GM23338 (cell line): Measurements from ENCODE around the gene PDSS2. TPM values are rescaled to one million over a fixed set of nuclear protein-coding genes. Genes with fewer than 3 reads are reported as not detected.

Experiments
- ATAC-seq: fragments of 200-7000 bp; cut with Tn5 transposase; 3 replicates; pipeline ENCODE4 v1.9.1; 2020
- DNase-seq: peaks from one replicate; pipeline ENCODE4 v3.0.0-alpha.2; 2015; ENCODE audit warnings: low spot score
- H2AFZ ChIP-seq: fragments of 200-600 bp; sonication (generic); 2 replicates; pipeline ENCODE4 v1.8.0; 2016; ENCODE audit warnings: antibody characterized with exemption, mild to moderate bottlenecking, moderate library complexity
- H3F3A ChIP-seq: fragments of 200-600 bp; sonication (generic); replicated peaks from 2 replicates; pipeline ENCODE4 v1.8.0; 2017; ENCODE audit warnings: antibody characterized with exemption, mixed run types, low read depth
- H3K27ac ChIP-seq: fragments of 200-600 bp; sonication (generic); 2 replicates; pipeline ENCODE4 v1.6.1; 2016; ENCODE audit warnings: low read depth
- H3K27me3 ChIP-seq: fragments of 200-600 bp; sonication (generic); 2 replicates; pipeline ENCODE4 v1.8.0; 2016; ENCODE audit warnings: mild to moderate bottlenecking, mixed run types, moderate library complexity; ENCODE audit not compliant: insufficient read depth
- H3K36me3 ChIP-seq: fragments of 200-600 bp; sonication (generic); 2 replicates; pipeline ENCODE4 v1.8.0; 2016; ENCODE audit warnings: mild to moderate bottlenecking; ENCODE audit not compliant: insufficient read depth
- H3K4me1 ChIP-seq: fragments of 200-600 bp; sonication (generic); 2 replicates; pipeline ENCODE4 v1.8.0; 2016; ENCODE audit warnings: mild to moderate bottlenecking, moderate library complexity; ENCODE audit not compliant: insufficient read depth
- H3K4me2 ChIP-seq: fragments of 200-600 bp; sonication (generic); 2 replicates; pipeline ENCODE4 v1.7.1; 2017; ENCODE audit warnings: mixed run types
- H3K4me3 ChIP-seq: fragments of 200-600 bp; sonication (generic); 2 replicates; pipeline ENCODE4 v1.6.1; 2016; ENCODE audit warnings: mixed run types
- H3K79me2 ChIP-seq: fragments of 200-600 bp; sonication (generic); replicated peaks from 2 replicates; pipeline ENCODE4 v1.8.0; 2017; ENCODE audit warnings: mild to moderate bottlenecking; ENCODE audit not compliant: insufficient read depth
- H3K9me2 ChIP-seq: fragments of 200-600 bp; sonication (generic); 2 replicates; pipeline ENCODE4 v1.8.0; 2017; ENCODE audit not compliant: insufficient read depth
- H4K20me1 ChIP-seq: fragments of 200-600 bp; sonication (generic); replicated peaks from 2 replicates; pipeline ENCODE4 v1.8.0; 2017; ENCODE audit warnings: mild to moderate bottlenecking; ENCODE audit not compliant: insufficient read depth
- H3K27ac Mint-ChIP-seq: 2 replicates; pipeline ENCODE4 v1.8.0; 2020; ENCODE audit warnings: inconsistent platforms, mild to moderate bottlenecking, moderate library complexity, mixed read lengths
- H3K27me3 Mint-ChIP-seq: 3 replicates; pipeline ENCODE4 v1.8.0; 2022; ENCODE audit warnings: low read depth, mild to moderate bottlenecking, moderate library complexity, mixed read lengths, inconsistent platforms; ENCODE audit not compliant: insufficient read depth, poor library complexity
- H3K36me3 Mint-ChIP-seq: 3 replicates; pipeline ENCODE4 v1.8.0; 2021; ENCODE audit warnings: low read depth, mild to moderate bottlenecking, inconsistent platforms, moderate library complexity, mixed read lengths
- H3K4me1 Mint-ChIP-seq: 3 replicates; pipeline ENCODE4 v1.8.0; 2020; ENCODE audit warnings: mild to moderate bottlenecking, inconsistent platforms, mixed read lengths
- H3K4me3 Mint-ChIP-seq: 3 replicates; pipeline ENCODE4 v1.8.0; 2021; ENCODE audit warnings: moderate library complexity, mild to moderate bottlenecking, inconsistent platforms, mixed read lengths
- H3K9me3 Mint-ChIP-seq: 3 replicates; pipeline ENCODE4 v1.8.0; 2020; ENCODE audit warnings: moderate library complexity, mild to moderate bottlenecking, inconsistent platforms, mixed read lengths
- CREB1 ChIP-seq: fragments of 250-450 bp; sonication (Bioruptor Pico); IDR thresholded peaks from 2 replicates; pipeline ENCODE4 v1.5.0; 2020; ENCODE audit warnings: low read depth, mild to moderate bottlenecking, moderate library complexity
- ETS1 ChIP-seq: IDR thresholded peaks from 2 replicates; pipeline ENCODE4 v1.6.1; 2016; ENCODE audit warnings: antibody characterized with exemption
- JUNB ChIP-seq: IDR thresholded peaks from one replicate; pipeline ENCODE4 v1.6.1; 2016; ENCODE audit warnings: antibody characterized with exemption; ENCODE audit not compliant: unreplicated experiment
- NANOG ChIP-seq: IDR thresholded peaks from 2 replicates; pipeline ENCODE4 v1.6.1; 2016; ENCODE audit warnings: antibody characterized with exemption, borderline replicate concordance
- POLR2AphosphoS5 ChIP-seq: IDR thresholded peaks from 2 replicates; pipeline ENCODE4 v1.6.1; 2016; ENCODE audit warnings: antibody characterized with exemption, low read depth
- REST ChIP-seq: IDR thresholded peaks from one replicate; pipeline ENCODE4 v1.6.1; 2018; ENCODE audit warnings: antibody characterized with exemption; ENCODE audit not compliant: unreplicated experiment
- STAT1 ChIP-seq: IDR thresholded peaks from one replicate; pipeline ENCODE4 v1.6.1; 2016; ENCODE audit warnings: antibody characterized with exemption; ENCODE audit not compliant: unreplicated experiment
- ZNF114 ChIP-seq: fragments of 250-450 bp; sonication (Bioruptor Pico); IDR thresholded peaks from 2 replicates; pipeline ENCODE4 v1.5.0; 2020; ENCODE audit warnings: mild to moderate bottlenecking, moderate library complexity
- ZNF462 ChIP-seq: fragments of 250-450 bp; sonication (Bioruptor Pico); IDR thresholded peaks from 2 replicates; pipeline ENCODE4 v1.5.0; 2020; ENCODE audit warnings: mild to moderate bottlenecking, moderate library complexity
- polyA plus RNA-seq: library from polyadenylated mRNA; unstranded; fragments of >200 nt; fragmentation: Nextera tagmentation; extraction: Ambion mirVana; gene quantifications from 2 replicates; pipeline ENCODE4 v1.2.1, GENCODE V29; 2016
- total RNA-seq: library from RNA; depleted of rRNA; stranded (reverse); fragments of >200 nt; shearing (Covaris generic); gene quantifications from 2 replicates; pipeline ENCODE4 v1.2.3, GENCODE V29; 2014

PDSS2 gene
- total and polyA plus RNA-seq, 2 experiments from 2014 or later: 7.3 to 16.7 TPM

- Histone ChIP-seq H3K4me2 (no peak overlapping the region), H3K4me3 (no peak overlapping the region), H3K27me3 (no peaks in the 10 kb centered on the region), H2AFZ (no peak overlapping the region), H3K9me2 (no peaks in the 10 kb centered on the region), H4K20me1 (no peaks in the 10 kb centered on the region), H3K4me1 (peaks cover 4% of the 10 kb centered on the region; the same call in 1 of the 2 replicates), H3F3A (no peaks in the 10 kb centered on the region), H3K36me3 (no peaks in the 10 kb centered on the region), H3K27ac (no peak overlapping the region), H3K79me2 (no peaks in the 10 kb centered on the region)
- Mint-ChIP-seq H3K4me3 (no peak overlapping the region), H3K27ac (no peak overlapping the region), H3K36me3 (peaks cover 3% of the 10 kb centered on the region; the same call in 2 of the 3 replicates), H3K27me3 (no peaks in the 10 kb centered on the region), H3K9me3 (no peaks in the 10 kb centered on the region), H3K4me1 (peaks cover 9% of the 10 kb centered on the region)
- ATAC-seq (no peak), DNase-seq (no peak)
- TF ChIP-seq REST (no peak), ETS1 (no peak), JUNB (no peak), ZNF462 (no peak), CREB1 (CRISPR knock-in tag) (no peak), POLR2AphosphoS5 (no peak), ZNF114 (CRISPR knock-in tag) (no peak), NANOG (no peak), STAT1 (no peak)
Measured at GRCh38 chr6:107328081-107328480, 131.3 kb downstream of the PDSS2 start.
